SU-DHL-6 (cell line): ENCODE measurements around the gene GPR68.

Experiments used
- H2AFZ ChIP-seq: fragments of 200-600 bp; sonication (generic); 2 replicates; pipeline ENCODE4 v1.6.1; 2014; ENCODE audit warnings: low read depth, mild to moderate bottlenecking, moderate library complexity, mixed read lengths, antibody characterized with exemption, low read length; ENCODE audit not compliant: severe bottlenecking
- H3F3A ChIP-seq: fragments of 200-600 bp; shearing (Covaris generic); 2 replicates; pipeline ENCODE4 v1.6.0; 2016; ENCODE audit warnings: antibody characterized with exemption, mild to moderate bottlenecking; ENCODE audit not compliant: insufficient read depth
- H3K27ac ChIP-seq: fragments of 200-600 bp; sonication (generic); 2 replicates; pipeline ENCODE4 v1.5.1; 2016; ENCODE audit warnings: low read depth, mild to moderate bottlenecking, low read length, moderate library complexity, mixed read lengths
- H3K27me3 ChIP-seq: fragments of 200-600 bp; sonication (generic), shearing (Covaris generic); 2 replicates; pipeline ENCODE4 v1.6.0; 2014; ENCODE audit warnings: mild to moderate bottlenecking, low read length
- H3K36me3 ChIP-seq: fragments of 200-600 bp; sonication (generic); 2 replicates; pipeline ENCODE4 v1.6.1; 2014; ENCODE audit warnings: mild to moderate bottlenecking, low read length, mixed read lengths
- H3K4me2 ChIP-seq: fragments of 300-600, 200-600 bp; shearing (Covaris generic), sonication (generic); 2 replicates; pipeline ENCODE4 v1.6.0; 2014; ENCODE audit warnings: low read length, low read depth, mild to moderate bottlenecking; ENCODE audit not compliant: poor library complexity, severe bottlenecking
- H3K4me3 ChIP-seq: fragments of 200-600 bp; sonication (generic); 2 replicates; pipeline ENCODE4 v1.5.1; 2014; ENCODE audit warnings: antibody characterized with exemption, low read length, mild to moderate bottlenecking, mixed read lengths; ENCODE audit not compliant: insufficient read depth, poor library complexity, severe bottlenecking
- H3K79me2 ChIP-seq: fragments of 200-600 bp; sonication (generic); 2 replicates; pipeline ENCODE4 v1.6.1; 2014; ENCODE audit warnings: mild to moderate bottlenecking, low read length, moderate library complexity; ENCODE audit not compliant: insufficient read depth
- H3K9ac ChIP-seq: fragments of 200-600 bp; sonication (generic); 2 replicates; pipeline ENCODE4 v1.7.0; 2014; ENCODE audit warnings: mild to moderate bottlenecking, low read length
- H3K9me2 ChIP-seq: fragments of 200-600 bp; sonication (generic); replicated peaks from 2 replicates; pipeline ENCODE4 v1.6.1; 2014; ENCODE audit warnings: low read length; ENCODE audit not compliant: insufficient read depth
- H3K9me3 ChIP-seq: fragments of 200-600 bp; sonication (generic); 2 replicates; pipeline ENCODE4 v1.6.1; 2014; ENCODE audit warnings: low read length, mixed read lengths; ENCODE audit not compliant: insufficient read depth
- H4K20me1 ChIP-seq: fragments of 200-600 bp; sonication (generic); 2 replicates; pipeline ENCODE4 v1.6.1; 2014; ENCODE audit warnings: low read depth, mild to moderate bottlenecking, antibody characterized with exemption, low read length, moderate library complexity, mixed read lengths
- EZH2phosphoT487 ChIP-seq: fragments of 200-600 bp; sonication (generic), shearing (Covaris generic); conservative IDR thresholded peaks from 2 replicates; pipeline ENCODE4 v1.6.1; 2018; ENCODE audit warnings: mild to moderate bottlenecking, antibody characterized with exemption, low read length, moderate library complexity, mixed read lengths
- TF ChIP-seq, protein P1 (sequence below): fragments of 200-600 bp; sonication (generic); IDR thresholded peaks from one replicate; pipeline ENCODE4 v1.5.1; 2017; ENCODE audit warnings: antibody characterized with exemption, mild to moderate bottlenecking, low read length, moderate library complexity; ENCODE audit not compliant: insufficient read depth, poor library complexity, severe bottlenecking

The GPR68 gene

GRCh38 chr14:91233936-91234790 is 10.3 kb downstream of the GPR68 start:
- Histone ChIP-seq H3K79me2 (no peaks in the 10 kb centered on the region), H3K4me2 (no peak overlapping the region), H3K4me3 (no peak overlapping the region), H4K20me1 (no peaks in the 10 kb centered on the region), H3K27ac (no peak overlapping the region), H3F3A (no peaks in the 10 kb centered on the region), H2AFZ (no peak overlapping the region), H3K27me3 (no peaks in the 10 kb centered on the region), H3K9ac (no peak overlapping the region), H3K36me3 (no peaks in the 10 kb centered on the region), H3K9me3 (no peaks in the 10 kb centered on the region), H3K9me2 (no peaks in the 10 kb centered on the region)
- TF ChIP-seq, protein P1, sequence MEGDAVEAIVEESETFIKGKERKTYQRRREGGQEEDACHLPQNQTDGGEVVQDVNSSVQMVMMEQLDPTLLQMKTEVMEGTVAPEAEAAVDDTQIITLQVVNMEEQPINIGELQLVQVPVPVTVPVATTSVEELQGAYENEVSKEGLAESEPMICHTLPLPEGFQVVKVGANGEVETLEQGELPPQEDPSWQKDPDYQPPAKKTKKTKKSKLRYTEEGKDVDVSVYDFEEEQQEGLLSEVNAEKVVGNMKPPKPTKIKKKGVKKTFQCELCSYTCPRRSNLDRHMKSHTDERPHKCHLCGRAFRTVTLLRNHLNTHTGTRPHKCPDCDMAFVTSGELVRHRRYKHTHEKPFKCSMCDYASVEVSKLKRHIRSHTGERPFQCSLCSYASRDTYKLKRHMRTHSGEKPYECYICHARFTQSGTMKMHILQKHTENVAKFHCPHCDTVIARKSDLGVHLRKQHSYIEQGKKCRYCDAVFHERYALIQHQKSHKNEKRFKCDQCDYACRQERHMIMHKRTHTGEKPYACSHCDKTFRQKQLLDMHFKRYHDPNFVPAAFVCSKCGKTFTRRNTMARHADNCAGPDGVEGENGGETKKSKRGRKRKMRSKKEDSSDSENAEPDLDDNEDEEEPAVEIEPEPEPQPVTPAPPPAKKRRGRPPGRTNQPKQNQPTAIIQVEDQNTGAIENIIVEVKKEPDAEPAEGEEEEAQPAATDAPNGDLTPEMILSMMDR = no peak
- no peak for TF ChIP-seq EZH2phosphoT487

GRCh38 chr14:91232603-91233002 is 11.9 kb downstream of the GPR68 start:
- Histone ChIP-seq H3F3A (no peaks in the 10 kb centered on the region), H3K27ac (no peak overlapping the region), H3K4me3 (no peak overlapping the region), H3K9me2 (no peaks in the 10 kb centered on the region), H3K36me3 (no peaks in the 10 kb centered on the region), H3K9me3 (no peaks in the 10 kb centered on the region), H3K79me2 (no peaks in the 10 kb centered on the region), H2AFZ (no peak overlapping the region), H3K4me2 (no peak overlapping the region), H4K20me1 (no peaks in the 10 kb centered on the region), H3K9ac (no peak overlapping the region), H3K27me3 (no peaks in the 10 kb centered on the region)
- TF ChIP-seq EZH2phosphoT487 = no peak
- TF ChIP-seq, protein P1 = no peak

GRCh38 chr14:91232052-91232451 is 12.5 kb downstream of the GPR68 start:
- no peak for TF ChIP-seq EZH2phosphoT487
- TF ChIP-seq, protein P1 = no peak
- no peaks in the 10 kb centered on the region for H3K9me3 ChIP-seq
- H3K4me2 ChIP-seq = no peak overlapping the region
- no peaks in the 10 kb centered on the region for H3K36me3 ChIP-seq
- H3K79me2 ChIP-seq = no peaks in the 10 kb centered on the region
- no peaks in the 10 kb centered on the region for H3K9me2 ChIP-seq
- no peak overlapping the region for H3K4me3 ChIP-seq
- no peaks in the 10 kb centered on the region for H3F3A ChIP-seq
- no peaks in the 10 kb centered on the region for H3K27me3 ChIP-seq
- H2AFZ ChIP-seq = no peak overlapping the region
- no peaks in the 10 kb centered on the region for H4K20me1 ChIP-seq
- H3K27ac ChIP-seq = no peak overlapping the region
- no peak overlapping the region for H3K9ac ChIP-seq
